Muscle layer of duodenum (tissue), 2 donors: ENCODE measurements around the gene ARSB.
"Not testable (repeated sequence)": the region's sequence is repeated elsewhere in the genome, so short reads cannot be mapped to it uniquely, and the experiment has no call there.

Source experiments
- H3K27ac ChIP-seq: one replicate; pipeline ENCODE4 v1.7.0; 2013; ENCODE audit warnings: mild to moderate bottlenecking, low read length
- H3K27me3 ChIP-seq: one replicate; pipeline ENCODE4 v1.7.0; 2013; ENCODE audit warnings: low read depth, mild to moderate bottlenecking, control low read depth, low read length
- H3K36me3 ChIP-seq, 2 donors: one replicate each; pipeline ENCODE4 v1.7.0; 2013; ENCODE audit warnings: low read length in 2 of 2, control low read depth in 1 of 2, mild to moderate bottlenecking in 1 of 2; ENCODE audit not compliant: insufficient read depth in 2 of 2, control insufficient read depth in 1 of 2
- H3K4me1 ChIP-seq, 2 donors: one replicate each; pipeline ENCODE4 v1.7.0; 2013; ENCODE audit warnings: low read length in 2 of 2, mild to moderate bottlenecking in 2 of 2, control low read depth in 1 of 2, moderate library complexity in 1 of 2; ENCODE audit not compliant: insufficient read depth in 2 of 2, control insufficient read depth in 1 of 2
- H3K4me3 ChIP-seq, 2 donors: one replicate each; pipeline ENCODE4 v1.7.0; 2013; ENCODE audit warnings: low read length in 2 of 2, low read depth in 1 of 2, mild to moderate bottlenecking in 1 of 2
- H3K9me3 ChIP-seq, 2 donors: one replicate each; pipeline ENCODE4 v1.7.0; 2013; ENCODE audit warnings: low read length in 2 of 2, control low read depth in 1 of 2, mild to moderate bottlenecking in 1 of 2; ENCODE audit not compliant: control insufficient read depth in 1 of 2
- donor health status: healthy.

ARSB gene

GRCh38 chr5:78765116-78765515 lies 220.0 kb downstream of the ARSB start:
- Histone ChIP-seq H3K4me3 (no peak overlapping the region), H3K27ac (no peak overlapping the region), H3K36me3 (no peaks in the 10 kb centered on the region), H3K4me1 (peaks cover 0 to 19% of the 10 kb centered on the region in 2 donors), H3K27me3 (no peaks in the 10 kb centered on the region), H3K9me3 (no peaks in the 10 kb centered on the region)

- Histone ChIP-seq H3K27me3 (no peaks in the 10 kb centered on the region), H3K4me1 (peaks cover 0 to 19% of the 10 kb centered on the region in 2 donors), H3K27ac (no peak overlapping the region), H3K36me3 (no peaks in the 10 kb centered on the region), H3K9me3 (no peaks in the 10 kb centered on the region), H3K4me3 (no peak overlapping the region)
These were observed 221.4 kb downstream of the ARSB start for GRCh38 chr5:78763659-78764189.

GRCh38 chr5:78762743-78763142 lies 222.4 kb downstream of the ARSB start:
- not testable (repeated sequence) for H3K27ac ChIP-seq, H3K27me3 ChIP-seq, H3K9me3 ChIP-seq, H3K4me3 ChIP-seq, H3K36me3 ChIP-seq
- peaks cover 0 to 19% of the 10 kb centered on the region in 2 donors for H3K4me1 ChIP-seq

GRCh38 chr5:78761840-78762239 lies 223.3 kb downstream of the ARSB start:
- Histone ChIP-seq H3K9me3 (no peaks in the 10 kb centered on the region), H3K4me1 (peaks cover 0 to 20% of the 10 kb centered on the region in 2 donors), H3K4me3 (no peak overlapping the region), H3K27ac (no peak overlapping the region), H3K36me3 (no peaks in the 10 kb centered on the region), H3K27me3 (no peaks in the 10 kb centered on the region)

GRCh38 chr5:78760770-78761169 lies 224.3 kb downstream of the ARSB start:
- Histone ChIP-seq H3K27me3 (no peaks in the 10 kb centered on the region), H3K9me3 (no peaks in the 10 kb centered on the region), H3K4me1 (peaks cover 0 to 15% of the 10 kb centered on the region in 2 donors), H3K27ac (no peak overlapping the region), H3K4me3 (no peak overlapping the region), H3K36me3 (no peaks in the 10 kb centered on the region)

GRCh38 chr5:78760366-78760765 lies 224.7 kb downstream of the ARSB start:
- Histone ChIP-seq H3K27me3 (no peaks in the 10 kb centered on the region), H3K4me1 (peaks cover 0 to 14% of the 10 kb centered on the region in 2 donors), H3K36me3 (no peaks in the 10 kb centered on the region), H3K27ac (no peak overlapping the region), H3K4me3 (no peak overlapping the region), H3K9me3 (no peaks in the 10 kb centered on the region)

GRCh38 chr5:78758169-78758839 lies 226.8 kb downstream of the ARSB start:
- no peak overlapping the region for H3K27ac ChIP-seq
- no peaks in the 10 kb centered on the region for H3K36me3 ChIP-seq
- peaks cover 0 to 9% of the 10 kb centered on the region in 2 donors for H3K4me1 ChIP-seq
- H3K9me3 ChIP-seq, result no peaks in the 10 kb centered on the region
- no peaks in the 10 kb centered on the region for H3K27me3 ChIP-seq
- H3K4me3 ChIP-seq, result no peak overlapping the region

- H3K27me3 ChIP-seq, result no peaks in the 10 kb centered on the region
- no peak overlapping the region for H3K4me3 ChIP-seq
- no peaks in the 10 kb centered on the region for H3K9me3 ChIP-seq
- H3K36me3 ChIP-seq, result no peaks in the 10 kb centered on the region
- H3K27ac ChIP-seq, result no peak overlapping the region
- H3K4me1 ChIP-seq, result peaks cover 0 to 9% of the 10 kb centered on the region in 2 donors
These were observed 227.6 kb downstream of the ARSB start for GRCh38 chr5:78757269-78758053.

GRCh38 chr5:78756858-78757257 lies 228.3 kb downstream of the ARSB start:
- no peak overlapping the region for H3K27ac ChIP-seq
- H3K9me3 ChIP-seq, result no peaks in the 10 kb centered on the region
- no peaks in the 10 kb centered on the region for H3K27me3 ChIP-seq
- no peaks in the 10 kb centered on the region for H3K36me3 ChIP-seq
- H3K4me3 ChIP-seq, result no peak overlapping the region
- H3K4me1 ChIP-seq, result peaks cover 0 to 9% of the 10 kb centered on the region in 2 donors

- H3K36me3 ChIP-seq, result no peaks in the 10 kb centered on the region
- H3K9me3 ChIP-seq, result no peaks in the 10 kb centered on the region
- no peaks in the 10 kb centered on the region for H3K27me3 ChIP-seq
- H3K27ac ChIP-seq, result no peak overlapping the region
- peaks cover 0 to 9% of the 10 kb centered on the region in 2 donors for H3K4me1 ChIP-seq
- H3K4me3 ChIP-seq, result no peak overlapping the region
These were observed 229.2 kb downstream of the ARSB start for GRCh38 chr5:78755822-78756429.

GRCh38 chr5:78754655-78755054 lies 230.5 kb downstream of the ARSB start:
- Histone ChIP-seq H3K4me1 (peaks cover 0 to 9% of the 10 kb centered on the region in 2 donors), H3K36me3 (no peaks in the 10 kb centered on the region), H3K27ac (no peak overlapping the region), H3K4me3 (no peak overlapping the region), H3K9me3 (no peaks in the 10 kb centered on the region), H3K27me3 (no peaks in the 10 kb centered on the region)
